Bronchus fibroblast of lung (primary cell): Measurements from ENCODE around the gene GPR62. TPM values are rescaled to one million over a fixed set of nuclear protein-coding genes. Genes with fewer than 3 reads are reported as not detected.

Experiments
- total RNA-seq: library from RNA; depleted of rRNA; stranded (reverse); fragments of >200 nt; gene quantifications from 2 replicates; pipeline ENCODE4 v1.2.3, GENCODE V29; 2015

The GPR62 gene
- 0.15 and 0.34 TPM in 2 replicates for total RNA-seq

DNA sequence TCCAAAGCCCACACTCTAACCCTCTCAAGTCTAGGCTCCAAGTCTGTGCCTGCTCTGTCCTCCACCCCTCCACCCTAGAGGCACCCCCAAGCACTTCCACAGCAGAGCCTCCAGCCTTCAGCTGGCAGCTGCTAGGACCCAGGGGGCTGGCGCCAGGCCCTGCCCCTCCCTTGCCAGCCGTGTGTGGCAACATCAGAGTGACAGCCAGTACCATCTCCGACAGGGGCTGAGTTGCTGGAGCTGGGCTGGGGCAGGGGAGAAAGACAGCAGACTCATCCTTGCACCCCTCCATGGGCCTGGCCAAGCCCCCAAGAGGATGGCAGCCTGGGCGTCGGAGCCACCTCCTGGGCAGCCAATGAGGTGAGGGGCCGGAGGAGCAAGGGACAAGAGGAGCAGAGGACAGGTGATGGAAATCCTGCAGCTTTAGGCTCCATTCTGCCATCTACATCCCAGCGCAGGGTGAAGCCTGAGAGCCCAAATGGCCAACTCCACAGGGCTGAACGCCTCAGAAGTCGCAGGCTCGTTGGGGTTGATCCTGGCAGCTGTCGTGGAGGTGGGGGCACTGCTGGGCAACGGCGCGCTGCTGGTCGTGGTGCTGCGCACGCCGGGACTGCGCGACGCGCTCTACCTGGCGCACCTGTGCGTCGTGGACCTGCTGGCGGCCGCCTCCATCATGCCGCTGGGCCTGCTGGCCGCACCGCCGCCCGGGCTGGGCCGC lies at the start of gene GPR62:
TSS of gene GPR62 (plus strand) at position 207 of the 718 bp plus-strand sequence. CDS start at position 479, 272 bp downstream.

GRCh38 chr3:51941798-51942602 lies 13.2 kb upstream of the GPR62 start, which contains the start of the genes PARP3 and RRP9:
PARP3 (plus strand) TSS chr3:51942363; CDS start chr3:51943356, 993 bp downstream.
RRP9 (minus strand) TSS chr3:51941904; CDS start chr3:51941867, 37 bp downstream.

DNA sequence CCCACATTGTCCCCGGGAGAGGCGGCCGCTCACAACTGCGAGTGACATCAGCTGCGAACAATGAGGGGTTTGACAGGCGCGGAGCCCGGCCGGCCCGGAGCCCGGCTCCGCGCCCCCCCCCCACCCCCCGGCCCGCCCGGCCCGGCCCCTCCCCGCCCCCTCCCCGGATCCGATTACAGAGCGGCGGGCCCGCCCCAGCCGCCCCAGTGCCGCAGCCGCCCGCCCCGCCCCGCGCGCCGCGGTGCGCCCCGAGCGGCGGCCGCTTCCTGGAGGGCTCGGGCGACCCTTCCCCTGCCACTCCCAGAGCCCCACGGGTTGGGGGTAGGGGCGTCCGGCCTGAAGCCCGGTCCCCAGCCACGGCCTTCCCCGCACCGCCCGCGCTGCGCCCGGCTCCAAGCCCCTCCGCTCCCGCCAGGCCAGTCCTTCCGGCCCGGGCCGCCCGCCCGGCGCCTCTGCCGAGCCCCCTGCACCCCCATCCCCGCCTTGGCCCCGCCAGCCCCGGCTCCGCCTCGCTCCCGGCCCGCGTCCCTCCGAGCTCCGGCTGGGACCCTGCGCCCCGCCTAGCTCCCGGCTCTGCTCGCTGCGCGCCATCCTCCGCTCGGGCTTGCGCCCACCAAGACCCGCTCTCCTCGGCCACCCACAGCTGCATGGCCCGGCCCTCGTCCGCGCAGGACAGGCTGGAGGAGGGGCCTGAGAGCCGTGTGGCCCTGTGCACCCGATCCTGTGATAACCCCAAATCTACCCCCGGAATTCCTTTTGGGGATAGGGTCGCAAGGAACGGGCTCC lies 12.4 kb downstream of the GPR62 start, which contains the start of gene PCBP4:
TSS of gene PCBP4 (minus strand) at position 71 of the 786 bp plus-strand sequence. CDS start 6,214 bp downstream, outside the sequence.

DNA sequence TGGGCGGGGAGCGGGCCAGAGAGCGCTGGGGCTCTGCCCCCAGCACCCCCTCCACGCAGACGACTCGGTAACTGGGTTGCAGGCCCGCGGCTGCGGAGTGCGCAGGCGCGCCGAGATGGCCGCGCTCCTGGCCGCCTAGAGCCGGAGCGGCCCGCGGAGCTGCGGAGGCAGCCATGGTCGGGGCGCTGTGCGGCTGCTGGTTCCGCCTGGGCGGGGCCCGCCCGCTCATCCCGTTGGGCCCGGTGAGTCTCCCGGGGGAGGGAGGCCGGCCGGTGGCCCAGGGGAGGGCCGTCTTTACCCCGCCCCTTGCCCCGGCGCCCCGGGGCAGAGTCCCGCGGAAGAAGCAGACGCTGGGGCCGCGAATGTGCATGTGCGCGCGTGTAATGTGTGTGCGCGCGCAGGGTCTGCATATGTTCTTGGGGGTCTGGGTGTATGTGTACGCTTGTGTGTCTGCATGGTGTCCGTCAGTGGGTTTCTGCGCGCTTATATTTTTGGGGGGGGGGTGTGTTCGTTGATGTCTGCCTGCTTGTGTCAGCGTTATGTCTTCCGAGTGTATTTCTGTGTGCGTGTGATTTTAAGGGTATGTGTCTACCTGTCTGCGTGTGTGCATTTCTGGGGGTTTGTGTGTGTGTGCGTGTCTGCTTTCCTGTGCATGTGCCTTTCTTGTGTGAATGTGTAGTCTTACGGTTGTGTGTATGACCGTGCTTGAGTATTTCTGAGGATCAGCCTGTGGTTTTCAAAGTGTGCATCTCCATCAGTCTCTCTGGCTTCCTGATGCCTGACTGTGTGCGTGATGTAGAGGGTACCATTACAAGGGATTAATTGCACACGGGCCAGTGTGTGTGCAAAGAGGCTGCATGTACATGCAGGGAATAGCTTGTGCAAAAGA lies 20.0 kb downstream of the GPR62 start, which contains the start of gene ABHD14A:
TSS of gene ABHD14A (plus strand) at position 102 of the 889 bp plus-strand sequence. CDS start at position 174, 72 bp downstream.

GRCh38 chr3:51982838-51983577 lies 27.8 kb downstream of the GPR62 start, which contains the start of gene ACY1:
ACY1 (plus strand) TSS chr3:51983535; CDS start chr3:51984065, 530 bp downstream.

DNA sequence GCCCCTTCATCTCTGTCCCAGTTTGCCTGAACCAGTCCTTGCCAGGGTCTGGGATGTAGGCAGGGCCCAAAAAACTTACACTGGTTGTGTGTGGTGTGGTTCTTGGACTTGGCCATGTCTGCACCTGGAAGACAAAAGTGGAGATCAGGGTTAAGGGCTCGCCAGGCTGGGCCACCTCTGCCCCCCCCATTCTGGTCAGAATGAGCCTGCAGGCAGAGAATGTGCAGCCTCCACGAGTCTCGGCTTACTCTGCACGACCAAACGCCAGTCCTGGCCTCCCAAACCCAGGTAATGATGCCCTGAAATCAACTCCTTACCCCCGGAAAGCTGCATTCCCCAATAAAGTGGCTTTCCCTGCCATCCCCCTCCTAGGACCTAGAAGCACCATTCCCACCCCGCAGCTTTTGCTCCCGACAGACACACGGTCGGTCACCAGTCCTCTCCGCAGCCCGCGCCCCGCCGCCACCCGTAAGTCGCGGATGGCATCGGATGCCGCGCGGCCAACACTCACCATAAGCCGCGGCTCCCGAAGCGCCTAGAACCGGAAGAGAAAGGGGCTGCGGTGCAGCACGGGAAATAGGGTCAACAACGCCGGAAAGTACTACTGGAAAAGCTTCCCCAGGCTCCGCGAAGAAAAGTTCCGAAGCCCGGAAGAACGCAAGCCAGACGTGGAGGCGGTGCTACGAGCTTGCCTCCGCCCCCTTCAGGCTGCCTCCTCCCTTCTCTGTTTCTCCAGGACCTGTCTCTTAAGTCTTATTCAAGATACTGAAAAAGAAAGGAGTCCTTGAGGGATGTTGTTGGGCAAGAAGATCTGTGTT lies 40.4 kb downstream of the GPR62 start, which contains the start of gene RPL29:
TSS of gene RPL29 (minus strand) at position 550 of the 818 bp plus-strand sequence. CDS start at position 116, 434 bp downstream.

Other genes with a start within 250 kb of the GPR62 start
- under 0.01 TPM in 1 of 2 replicates, not detected in the other for gene GRM2, start 248.3 kb upstream of the GPR62 start, total RNA-seq
- gene IQCF6, start 176.1 kb upstream of the GPR62 start, total RNA-seq: not detected in 2 replicates
- not detected in 2 replicates for gene IQCF2, start 93.8 kb upstream of the GPR62 start, total RNA-seq
- not detected in 2 replicates for gene IQCF5, start 79.8 kb upstream of the GPR62 start, total RNA-seq
- gene IQCF1, start 52.0 kb upstream of the GPR62 start, total RNA-seq: not detected in 2 replicates
- gene RRP9, start 13.5 kb upstream of the GPR62 start, total RNA-seq: 33.3 and 34.5 TPM in 2 replicates
- gene PARP3, start 13.0 kb upstream of the GPR62 start, total RNA-seq: 11.4 and 12.5 TPM in 2 replicates
- 61.7 and 64.7 TPM in 2 replicates for gene PCBP4, start 12.1 kb downstream of the GPR62 start, total RNA-seq
- 40.7 and 40.9 TPM in 2 replicates for gene ABHD14B, start 18.7 kb downstream of the GPR62 start, total RNA-seq
- 16.9 and 19.8 TPM in 2 replicates for gene ABHD14A, start 19.7 kb downstream of the GPR62 start, total RNA-seq
- 52.2 and 61.7 TPM in 2 replicates for gene ACY1, start 28.2 kb downstream of the GPR62 start, total RNA-seq
- 2,426 and 2,542 TPM in 2 replicates for gene RPL29, start 40.5 kb downstream of the GPR62 start, total RNA-seq
- gene DUSP7, start 101.2 kb downstream of the GPR62 start, total RNA-seq: 15.5 and 16.5 TPM in 2 replicates
- 29.1 and 31.1 TPM in 2 replicates for gene POC1A, start 199.0 kb downstream of the GPR62 start, total RNA-seq
- 44.6 and 44.7 TPM in 2 replicates for gene ALAS1, start 242.8 kb downstream of the GPR62 start, total RNA-seq